ENCODE measurements around the gene AKR7A2.

AKR7A2 gene

GRCh38 chr1:19324665-19324990 lies 12.7 kb upstream of the AKR7A2 start:
- CTCF ChIA-PET = no interaction called here
- no peak for TF ChIP-seq CTCF (conservative IDR thresholded peaks at IDR 0.05; ENCODE audit: low read depth)
- H3K27ac ChIP-seq = no peak overlapping the region
- POLR2A ChIA-PET (ENCODE audit: low non-redundant PET) = no interaction called here
- DNase-seq (ENCODE audit: low spot score) = no peak

DNA sequence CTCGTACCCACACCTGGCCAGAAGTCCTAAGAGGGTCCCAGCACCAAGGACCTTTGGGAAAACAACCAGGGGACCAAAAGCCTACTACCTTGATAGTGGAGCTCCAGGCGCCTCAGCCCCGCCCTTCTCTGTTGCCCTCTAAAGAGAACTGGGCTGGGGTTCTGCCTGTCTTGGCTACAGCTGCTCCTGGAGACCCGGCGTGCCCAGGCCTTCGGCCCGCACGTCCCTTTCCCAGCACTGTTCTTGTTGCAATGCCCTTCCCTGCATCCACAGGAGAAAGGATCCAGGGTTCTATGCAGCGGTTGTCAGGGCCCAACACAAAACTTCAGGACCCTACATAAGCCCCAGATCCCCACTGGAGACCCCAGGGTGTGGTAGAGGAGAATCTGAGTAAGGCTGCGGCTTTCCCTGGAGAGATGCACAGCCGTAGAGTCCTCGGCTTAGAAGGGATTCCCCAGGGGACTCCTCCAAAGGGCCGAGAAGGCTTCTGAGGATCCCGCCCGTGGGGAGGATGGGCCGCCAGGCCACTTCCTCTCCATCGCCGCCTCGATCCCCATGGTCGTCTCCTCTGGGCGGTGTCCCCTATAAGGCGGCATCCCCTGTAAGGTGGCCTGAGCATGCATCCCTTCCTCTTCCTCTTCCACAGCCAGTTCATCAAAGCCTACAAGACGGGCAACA lies 12.2 kb upstream of the AKR7A2 start:
- CTCF ChIA-PET = no interaction called here
- DNase-seq (ENCODE audit: low spot score) = no peak
- no peak for TF ChIP-seq CTCF (conservative IDR thresholded peaks at IDR 0.05; ENCODE audit: low read depth)
- no peak overlapping the region for H3K27ac ChIP-seq
- POLR2A ChIA-PET (ENCODE audit: low non-redundant PET) = no interaction called here

- no peak for TF ChIP-seq CTCF (conservative IDR thresholded peaks at IDR 0.05; ENCODE audit: low read depth)
- no peak for DNase-seq (ENCODE audit: low spot score)
- ChIA-PET POLR2A (ENCODE audit: low non-redundant PET) (no interaction called here), CTCF (interaction anchor here (0.8 kb wide), 1 partner anchor 19 kb away, joined by 3 read pairs; no protein-coding TSS in a partner anchor)
- H3K27ac ChIP-seq = no peak overlapping the region
Measured at GRCh38 chr1:19322481-19322880, 10.5 kb upstream of the AKR7A2 start.

GRCh38 chr1:19321071-19321470 lies 9.1 kb upstream of the AKR7A2 start:
- ChIA-PET CTCF (no interaction called here), POLR2A (ENCODE audit: low non-redundant PET) (no interaction called here)
- no peak overlapping the region for H3K27ac ChIP-seq
- no peak for TF ChIP-seq CTCF (conservative IDR thresholded peaks at IDR 0.05; ENCODE audit: low read depth)
- no peak for DNase-seq (ENCODE audit: low spot score)

DNA sequence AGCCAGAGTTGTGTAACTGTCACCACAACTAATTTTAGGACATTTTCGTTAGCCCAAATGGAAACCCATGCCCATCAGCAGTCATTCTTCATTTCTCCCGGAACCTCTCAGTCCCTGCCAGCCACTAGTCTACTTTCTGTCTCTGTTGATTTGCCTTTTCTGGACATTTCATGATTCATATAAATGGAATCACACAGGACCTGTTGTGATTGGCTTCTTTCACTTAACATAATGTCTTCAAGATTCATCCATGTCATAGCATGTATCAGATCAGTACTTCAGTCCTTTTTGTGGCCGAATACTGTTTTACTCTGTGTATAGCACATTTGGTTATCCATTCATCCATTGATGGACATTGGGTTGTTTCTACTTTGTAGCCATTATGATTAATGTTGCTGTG lies 7.3 kb upstream of the AKR7A2 start:
- CTCF ChIA-PET = interaction anchor here (0.6 kb wide), 1 partner anchor 72 kb away, joined by 4 read pairs; no protein-coding TSS in a partner anchor

DNA sequence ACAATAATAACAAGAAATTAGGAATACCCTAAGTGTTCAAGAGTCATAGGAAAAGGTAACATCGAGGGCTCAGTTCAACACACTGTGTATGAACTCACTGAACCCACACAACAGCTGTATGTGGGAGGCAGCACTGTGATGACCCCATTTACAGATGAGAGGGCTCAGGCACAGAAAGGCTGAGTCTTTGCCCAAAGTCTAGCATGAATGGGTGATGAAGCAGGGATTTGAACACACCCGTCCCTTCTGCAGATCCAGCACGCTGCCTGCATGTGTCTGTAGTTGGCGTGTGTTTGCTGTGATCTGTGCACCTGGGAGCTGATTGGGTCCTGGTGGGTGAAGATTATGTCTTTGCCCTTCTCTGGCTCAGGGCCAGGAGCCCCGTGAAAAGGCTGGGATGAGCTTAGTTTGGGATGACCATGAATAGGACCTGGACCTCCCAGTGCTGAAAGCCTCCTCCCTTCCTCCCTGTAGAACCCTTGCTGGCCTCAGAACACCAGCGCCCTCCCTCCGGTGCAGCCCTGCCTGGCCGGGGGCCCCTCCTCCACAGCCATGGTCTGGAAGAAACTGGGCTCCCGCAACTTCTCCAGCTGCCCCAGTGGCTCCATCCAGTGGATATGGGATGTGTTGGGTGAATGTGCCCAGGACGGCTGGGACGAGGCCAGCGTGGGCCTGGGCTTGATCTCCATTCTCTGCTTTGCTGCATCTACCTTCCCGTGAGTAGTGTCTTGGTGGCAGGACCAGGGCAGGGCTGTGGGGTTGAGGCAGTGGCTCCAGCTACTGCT lies 5.4 kb upstream of the AKR7A2 start:
- no peak overlapping the region for H3K27ac ChIP-seq
- TF ChIP-seq CTCF (conservative IDR thresholded peaks at IDR 0.05; ENCODE audit: low read depth) = no peak
- POLR2A ChIA-PET (ENCODE audit: low non-redundant PET) = no interaction called here
- CTCF ChIA-PET = no interaction called here
- DNase-seq (ENCODE audit: low spot score) = no peak

More for the DNA sequence above, 7.3 kb upstream of the AKR7A2 start:
- no peak for DNase-seq (ENCODE audit: low spot score)
- POLR2A ChIA-PET (ENCODE audit: low non-redundant PET) = no interaction called here
- H3K27ac ChIP-seq = no peak overlapping the region
- TF ChIP-seq CTCF (conservative IDR thresholded peaks at IDR 0.05; ENCODE audit: low read depth) = no peak
